ENCODE results near the gene YTHDC1.
A peak's percentile ranks its signal among the peaks of the same experiment; 100 is the strongest.

Gene YTHDC1

DNA sequence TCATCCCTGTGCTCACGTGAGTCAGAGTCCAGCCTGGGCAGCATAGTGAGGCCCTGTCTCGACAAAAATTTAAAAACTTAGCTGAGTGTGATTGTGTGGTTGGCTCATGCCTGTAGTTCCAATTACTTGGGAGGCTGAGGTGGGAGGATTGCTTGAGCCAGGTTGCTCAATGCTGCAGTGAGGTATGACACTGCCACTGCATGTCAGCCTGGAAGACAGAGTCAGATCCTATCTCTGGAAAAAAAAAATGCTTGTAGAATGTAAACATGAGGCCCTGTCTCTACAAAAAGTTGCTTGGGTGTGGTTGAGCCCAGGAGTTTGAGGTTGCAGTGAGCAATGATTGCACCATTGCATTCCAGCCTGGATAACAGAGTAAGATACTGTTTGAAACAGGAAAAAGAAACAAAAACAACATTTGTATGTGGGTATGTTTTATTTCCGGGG is 11.3 kb upstream of the YTHDC1 start:
- DNase-seq (ENCODE audit: low spot score) (peak; percentile 74), ATAC-seq (ENCODE audit: low read depth) (peak; percentile 95)
- H3K27me3 ChIP-seq (ENCODE audit: insufficient read depth, poor library complexity, severe bottlenecking): no peaks in the 10 kb centered on the region
- no peaks in the 10 kb centered on the region for H3K36me3 ChIP-seq (ENCODE audit: low read depth)
- peak overlapping the region; percentile 84 for H3K27ac ChIP-seq (ENCODE audit: poor library complexity, severe bottlenecking)
- no peaks in the 10 kb centered on the region for H3K9me3 ChIP-seq (ENCODE audit: severe bottlenecking)
- H3K4me3 ChIP-seq (ENCODE audit: severe bottlenecking): no peak overlapping the region
- H3K4me1 ChIP-seq (ENCODE audit: insufficient read depth, poor library complexity, severe bottlenecking): peaks cover 20% of the 10 kb centered on the region
- no peak for TF ChIP-seq CTCF (IDR thresholded peaks at IDR 0.05; ENCODE audit: poor library complexity, severe bottlenecking)

GRCh38 chr4:68360231-68360968 is 10.5 kb upstream of the YTHDC1 start:
- peak overlapping the region; percentile 84 for H3K27ac ChIP-seq (ENCODE audit: poor library complexity, severe bottlenecking)
- peaks cover 20% of the 10 kb centered on the region for H3K4me1 ChIP-seq (ENCODE audit: insufficient read depth, poor library complexity, severe bottlenecking)
- no peak for ATAC-seq (ENCODE audit: low read depth)
- no peak for TF ChIP-seq CTCF (IDR thresholded peaks at IDR 0.05; ENCODE audit: poor library complexity, severe bottlenecking)
- no peaks in the 10 kb centered on the region for H3K27me3 ChIP-seq (ENCODE audit: insufficient read depth, poor library complexity, severe bottlenecking)
- no peak overlapping the region for H3K4me3 ChIP-seq (ENCODE audit: severe bottlenecking)
- H3K9me3 ChIP-seq (ENCODE audit: severe bottlenecking): no peaks in the 10 kb centered on the region
- DNase-seq (ENCODE audit: low spot score): no peak
- no peaks in the 10 kb centered on the region for H3K36me3 ChIP-seq (ENCODE audit: low read depth)

DNA sequence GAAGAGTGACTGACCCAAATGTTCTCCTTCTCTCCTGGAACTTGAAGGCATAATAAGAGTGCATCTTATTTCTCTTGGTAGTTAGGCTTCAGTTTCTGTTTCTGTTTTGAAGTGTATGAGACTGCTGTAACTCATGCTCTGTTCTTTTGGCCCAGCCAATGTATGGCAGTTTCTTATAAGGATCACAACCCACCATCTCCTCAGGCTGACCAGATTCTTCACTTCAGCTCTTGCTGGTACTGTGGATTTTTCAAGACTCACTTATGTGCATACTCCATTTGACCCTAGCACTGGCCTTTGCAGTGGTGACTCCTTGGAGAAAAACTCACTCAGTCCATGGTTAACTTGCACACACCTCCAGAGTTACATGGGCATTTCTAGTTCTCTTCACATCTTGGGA is 9.6 kb upstream of the YTHDC1 start:
- Histone ChIP-seq H3K9me3 (ENCODE audit: severe bottlenecking) (no peaks in the 10 kb centered on the region), H3K27ac (ENCODE audit: poor library complexity, severe bottlenecking) (peak overlapping the region; percentile 84), H3K36me3 (ENCODE audit: low read depth) (no peaks in the 10 kb centered on the region), H3K27me3 (ENCODE audit: insufficient read depth, poor library complexity, severe bottlenecking) (no peaks in the 10 kb centered on the region), H3K4me1 (ENCODE audit: insufficient read depth, poor library complexity, severe bottlenecking) (peaks cover 20% of the 10 kb centered on the region), H3K4me3 (ENCODE audit: severe bottlenecking) (no peak overlapping the region)
- DNase-seq (ENCODE audit: low spot score) (no peak), ATAC-seq (ENCODE audit: low read depth) (no peak)
- no peak for TF ChIP-seq CTCF (IDR thresholded peaks at IDR 0.05; ENCODE audit: poor library complexity, severe bottlenecking)

GRCh38 chr4:68358988-68359387 is 9.1 kb upstream of the YTHDC1 start:
- DNase-seq (ENCODE audit: low spot score) (no peak), ATAC-seq (ENCODE audit: low read depth) (no peak)
- H3K4me3 ChIP-seq (ENCODE audit: severe bottlenecking): no peak overlapping the region
- no peaks in the 10 kb centered on the region for H3K9me3 ChIP-seq (ENCODE audit: severe bottlenecking)
- H3K36me3 ChIP-seq (ENCODE audit: low read depth): no peaks in the 10 kb centered on the region
- TF ChIP-seq CTCF (IDR thresholded peaks at IDR 0.05; ENCODE audit: poor library complexity, severe bottlenecking): no peak
- peak overlapping the region; percentile 84 for H3K27ac ChIP-seq (ENCODE audit: poor library complexity, severe bottlenecking)
- peaks cover 20% of the 10 kb centered on the region for H3K4me1 ChIP-seq (ENCODE audit: insufficient read depth, poor library complexity, severe bottlenecking)
- no peaks in the 10 kb centered on the region for H3K27me3 ChIP-seq (ENCODE audit: insufficient read depth, poor library complexity, severe bottlenecking)

- no peak for ATAC-seq (ENCODE audit: low read depth)
- no peak for DNase-seq (ENCODE audit: low spot score)
- H3K27me3 ChIP-seq (ENCODE audit: insufficient read depth, poor library complexity, severe bottlenecking): no peaks in the 10 kb centered on the region
- TF ChIP-seq CTCF (IDR thresholded peaks at IDR 0.05; ENCODE audit: poor library complexity, severe bottlenecking): no peak
- peaks cover 15% of the 10 kb centered on the region for H3K36me3 ChIP-seq (ENCODE audit: low read depth)
- H3K4me1 ChIP-seq (ENCODE audit: insufficient read depth, poor library complexity, severe bottlenecking): peaks cover 4% of the 10 kb centered on the region
- H3K27ac ChIP-seq (ENCODE audit: poor library complexity, severe bottlenecking): no peak overlapping the region
- no peak overlapping the region for H3K4me3 ChIP-seq (ENCODE audit: severe bottlenecking)
- H3K9me3 ChIP-seq (ENCODE audit: severe bottlenecking): no peaks in the 10 kb centered on the region
Measured at GRCh38 chr4:68352791-68353190, 2.9 kb upstream of the YTHDC1 start.

All from RWPE2 (cell line).